HG03571 (cell line): Measurements from ENCODE around the gene MRPL58.
"Not testable (repeated sequence)": the region's sequence is repeated elsewhere in the genome, so short reads cannot be mapped to it uniquely, and the experiment has no call there.

Experiments used
- ATAC-seq: cut with Tn5 transposase; IDR thresholded peaks from one replicate; pipeline ENCODE4 v1.9.1; 2021; ENCODE audit not compliant: unreplicated experiment

Gene MRPL58

DNA sequence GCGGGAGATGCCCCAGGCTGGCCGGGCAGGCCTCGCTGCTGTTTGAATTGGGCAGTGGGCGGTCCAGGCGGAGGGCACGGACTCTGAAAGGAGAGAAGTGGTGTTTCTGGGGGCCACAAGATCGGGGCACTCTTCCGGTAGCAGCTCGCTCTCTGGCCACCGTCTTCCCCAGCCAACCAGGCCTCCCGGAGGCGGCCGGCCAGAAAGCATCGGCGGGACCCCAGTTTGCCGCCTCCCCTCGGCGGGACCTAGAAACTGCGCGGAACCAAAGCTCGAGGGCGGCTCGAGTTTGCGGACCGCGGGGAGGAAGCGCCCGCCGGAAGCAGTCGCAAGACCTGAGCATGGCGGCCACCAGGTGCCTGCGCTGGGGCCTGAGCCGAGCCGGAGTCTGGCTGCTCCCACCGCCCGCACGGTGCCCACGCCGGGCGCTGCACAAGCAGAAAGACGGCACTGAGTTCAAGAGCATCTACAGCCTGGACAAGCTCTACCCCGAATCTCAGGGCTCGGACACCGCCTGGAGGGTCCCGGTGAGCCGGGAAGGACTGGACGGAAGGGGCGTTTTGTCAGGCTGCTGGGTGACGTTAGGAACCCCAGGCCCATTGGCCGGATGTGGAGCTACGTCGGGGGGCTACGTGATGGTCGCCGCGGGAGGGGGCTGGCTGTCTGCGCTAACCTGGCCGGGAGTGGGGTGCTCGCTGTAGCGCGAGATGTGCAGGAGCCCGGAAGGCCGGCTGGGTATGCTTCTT, at the start of gene MRPL58:
MRPL58 (plus strand) TSS at position 325 of the 746 bp plus-strand sequence; CDS start at position 342, 17 bp downstream.
- peak; percentile 91 for ATAC-seq

DNA sequence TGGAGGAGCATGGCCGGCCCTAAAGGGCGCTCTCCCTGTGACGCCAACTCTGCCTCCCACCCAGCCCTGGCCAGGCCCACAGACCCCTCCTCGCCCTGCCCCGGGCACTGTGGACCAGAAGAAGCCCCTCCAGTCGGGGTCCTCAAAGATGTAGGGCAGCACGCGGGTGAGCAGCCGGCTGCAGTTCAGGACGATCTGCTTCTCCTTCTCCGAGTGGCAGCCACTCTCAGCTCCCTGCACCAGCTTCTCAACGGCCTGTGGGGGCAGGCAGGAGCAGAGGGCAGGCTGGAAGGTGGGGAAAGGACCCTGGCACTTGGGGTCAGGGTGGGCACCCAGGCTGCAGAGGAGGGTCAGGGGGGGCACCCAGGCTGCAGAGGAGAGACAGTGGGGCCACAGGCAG, 48.8 kb upstream of the MRPL58 start:
- no peak for ATAC-seq

DNA sequence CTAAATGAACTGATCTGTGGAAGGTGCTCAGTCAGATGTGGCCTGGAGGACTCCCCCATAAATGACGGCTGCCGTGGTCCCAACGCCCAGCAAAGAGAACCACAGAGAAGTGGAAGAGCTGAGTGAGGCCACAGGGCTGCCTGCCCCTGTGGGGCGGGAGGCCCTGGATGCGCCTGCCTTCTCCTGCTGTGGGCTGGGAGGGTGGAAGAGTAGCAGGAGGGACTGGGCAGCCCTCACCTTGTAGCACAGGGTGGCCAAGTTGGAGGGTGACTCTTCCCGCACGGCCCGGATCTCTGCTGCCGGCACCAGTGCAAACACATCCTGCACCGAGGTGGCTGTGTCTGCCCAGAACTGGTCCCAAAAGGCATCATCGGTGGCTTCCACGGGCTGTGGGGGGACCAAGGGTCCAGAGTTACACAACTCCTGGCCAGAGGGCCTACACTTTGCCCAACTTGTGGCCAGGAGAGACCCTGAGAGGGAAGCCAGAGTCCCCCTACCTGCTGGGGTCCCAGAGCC, 48.2 kb upstream of the MRPL58 start:
- ATAC-seq: no peak

DNA sequence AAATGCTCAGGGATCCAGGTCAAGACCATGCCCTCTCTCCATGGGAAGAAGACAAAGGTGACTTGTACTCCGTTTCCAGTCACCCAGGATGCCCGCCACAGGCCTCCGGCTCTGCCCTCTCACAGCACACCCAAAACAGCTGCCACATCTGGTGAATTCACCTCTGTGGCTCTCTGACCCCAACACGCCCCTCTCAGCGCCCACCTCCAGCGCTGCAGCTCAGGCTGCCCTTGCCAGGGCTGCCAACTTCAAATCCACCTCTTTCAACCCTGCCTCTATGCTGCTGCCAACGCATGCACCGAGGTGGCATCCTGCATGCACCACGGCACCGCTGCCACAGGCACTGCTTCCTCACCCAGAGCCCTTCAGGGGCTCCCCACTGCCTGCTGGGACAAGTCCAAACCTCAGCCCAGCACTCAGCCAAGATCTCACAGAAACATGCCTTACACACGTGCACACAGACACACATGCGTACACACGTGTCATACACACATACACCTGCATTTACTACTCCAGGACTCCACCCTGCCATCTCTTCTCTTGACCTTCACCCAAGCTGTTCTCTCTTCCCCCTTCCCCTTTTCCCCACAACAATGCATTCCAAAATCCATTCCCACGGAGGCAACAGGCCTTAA, 47.4 kb upstream of the MRPL58 start:
- no peak for ATAC-seq

DNA sequence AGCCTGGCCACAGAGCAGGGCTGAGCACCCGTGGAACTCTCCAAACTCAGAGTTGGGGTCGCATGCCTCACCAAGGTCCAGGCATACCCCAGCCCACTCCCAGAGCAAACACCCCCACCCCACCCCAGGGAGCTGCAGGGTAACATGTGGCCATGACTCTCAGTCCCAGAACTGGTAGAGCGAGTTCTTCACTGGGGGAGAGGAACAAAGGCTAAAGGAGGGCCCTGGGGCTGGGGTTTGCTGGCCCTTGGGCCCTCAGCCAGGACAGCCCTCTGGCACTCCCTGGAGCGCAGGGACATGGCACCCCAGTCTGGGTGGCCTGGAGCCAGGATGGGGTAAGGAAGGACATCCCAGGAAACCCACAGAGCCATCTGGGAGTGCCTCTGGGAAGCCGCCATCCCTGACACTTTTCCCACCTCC, 44.1 kb upstream of the MRPL58 start:
- no peak for ATAC-seq

DNA sequence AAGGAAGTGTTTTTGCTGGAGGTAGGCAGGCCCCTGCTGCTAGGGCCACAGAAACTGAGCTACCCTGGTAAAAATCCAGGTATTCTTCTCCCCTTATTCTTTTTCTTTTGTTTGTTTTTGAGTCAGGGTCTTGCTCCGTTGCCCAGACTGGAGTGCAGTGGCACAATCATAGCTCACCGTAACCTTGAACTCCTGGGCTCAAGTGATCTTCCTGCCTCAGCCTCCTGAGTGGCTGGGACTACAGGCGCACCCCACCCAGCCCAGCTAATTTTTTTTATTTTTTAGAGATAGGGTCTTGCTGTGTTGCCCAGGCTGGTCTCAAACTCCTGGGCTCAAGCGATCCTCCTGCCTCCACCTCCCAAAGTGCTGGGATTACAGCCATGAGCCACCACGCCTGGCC, 43.0 kb upstream of the MRPL58 start:
- not testable (repeated sequence) for ATAC-seq

DNA sequence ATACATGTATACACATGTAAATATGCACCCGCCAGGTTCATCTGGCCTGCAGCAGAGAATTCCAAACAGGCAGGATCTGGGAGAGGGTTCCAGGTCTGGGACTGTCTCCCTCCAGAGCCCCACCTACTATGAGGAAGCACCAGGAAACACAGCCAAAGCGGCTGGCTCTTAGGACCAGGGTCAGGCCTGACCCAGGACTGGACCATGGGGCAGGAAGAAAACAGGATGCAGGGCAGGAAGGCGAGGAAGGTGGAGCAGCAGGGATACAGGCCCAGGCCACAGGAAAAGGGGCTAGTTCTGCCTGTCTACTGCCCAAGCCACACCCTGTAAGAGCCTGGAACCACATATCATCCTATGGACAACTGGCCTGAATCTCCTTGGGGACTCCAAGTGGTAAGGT, 42.1 kb upstream of the MRPL58 start:
- ATAC-seq: no peak

DNA sequence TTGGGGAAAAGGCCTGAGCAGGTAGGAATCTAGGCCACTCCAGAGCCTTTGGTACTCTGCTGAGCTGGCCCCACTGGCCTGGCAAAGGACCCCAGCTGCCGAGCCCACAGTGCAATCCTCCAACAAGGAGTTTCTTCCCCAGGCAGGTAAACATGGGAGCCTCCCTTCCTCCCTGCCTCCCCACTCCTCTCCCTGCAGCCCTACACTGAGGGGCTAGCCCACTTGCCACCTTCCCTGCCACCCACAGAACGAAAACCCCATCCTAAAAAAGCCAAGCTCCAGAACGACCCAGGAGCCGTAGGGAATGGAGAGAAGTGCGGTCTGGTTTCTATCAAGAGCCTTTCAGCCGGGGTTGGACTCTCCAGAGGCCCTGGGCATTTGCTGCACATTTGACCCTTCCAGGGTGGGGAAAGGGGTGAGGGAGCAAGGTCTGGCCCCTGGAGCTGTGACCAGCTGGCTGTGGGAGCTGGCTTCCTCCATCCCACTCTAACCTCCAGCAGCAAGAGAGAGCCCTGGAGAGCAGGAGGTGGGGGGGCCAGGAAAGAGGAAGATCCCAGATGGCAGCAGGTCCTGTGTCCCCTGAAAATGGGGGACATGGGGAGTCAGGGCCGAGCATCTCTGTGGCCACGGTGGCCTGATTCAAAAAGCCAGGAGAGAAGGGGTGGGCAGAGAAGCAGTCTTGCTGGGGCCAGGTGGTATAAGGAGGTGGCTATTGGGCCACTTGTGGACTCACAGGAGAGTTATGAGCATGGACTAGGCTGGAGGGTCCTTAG, 41.2 kb upstream of the MRPL58 start:
- no peak for ATAC-seq

DNA sequence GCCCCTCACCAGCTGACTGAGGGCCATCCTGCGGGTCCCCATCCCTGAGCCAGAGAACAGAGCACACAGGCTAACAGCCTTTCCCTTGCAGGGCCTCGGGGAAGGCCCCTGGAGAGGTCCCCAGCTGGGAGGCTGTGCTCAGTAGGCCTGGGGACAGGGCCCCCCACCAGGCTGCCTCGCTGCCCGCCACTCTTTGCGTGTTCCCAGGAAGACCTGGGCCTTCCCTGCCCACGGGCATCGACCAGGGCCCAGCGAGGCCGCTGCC, 40.7 kb upstream of the MRPL58 start:
- ATAC-seq: no peak

DNA sequence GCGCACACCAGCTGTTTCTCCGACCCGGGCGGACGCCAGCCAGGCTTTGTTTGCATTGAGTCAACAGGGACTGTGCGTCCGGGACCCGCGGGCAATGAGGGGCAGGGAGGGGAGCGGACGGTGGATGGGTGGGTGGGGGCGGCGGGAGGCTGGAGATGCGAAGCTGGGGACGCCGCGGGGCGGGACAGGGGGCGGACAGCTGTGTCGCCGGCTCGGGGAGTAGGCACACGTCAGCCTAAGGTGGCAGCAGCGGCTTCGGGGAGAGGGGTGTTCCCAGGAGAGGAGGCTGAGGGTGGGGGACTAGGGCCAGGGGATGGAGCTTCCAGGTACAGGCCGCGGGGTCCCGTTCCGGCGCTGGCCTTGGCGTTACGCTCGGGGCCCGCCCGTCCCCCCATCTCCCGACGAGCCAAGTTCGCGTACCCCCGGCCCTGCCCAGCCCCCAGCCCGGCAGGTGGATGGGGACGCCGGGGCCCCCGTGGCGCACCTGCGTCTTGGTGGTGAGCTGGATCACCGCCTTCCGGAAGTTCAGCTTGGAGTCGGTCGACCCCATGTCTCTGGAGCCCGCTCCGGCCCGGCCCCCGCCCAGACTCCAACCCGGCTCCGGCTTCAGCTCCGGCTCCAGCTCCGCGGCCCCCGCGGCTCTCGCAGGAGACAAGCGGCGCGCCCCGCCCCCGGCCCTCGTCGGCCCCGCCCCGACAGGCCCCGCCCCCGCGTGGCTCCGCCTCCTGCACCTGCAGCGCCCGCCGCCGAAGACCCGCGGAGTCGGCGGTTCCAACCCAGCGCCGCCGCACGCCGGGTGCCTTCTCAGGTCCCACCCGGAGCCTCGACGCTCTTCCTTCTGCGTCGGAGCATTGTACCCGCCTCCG, 40.1 kb upstream of the MRPL58 start, which contains the start of gene HID1:
HID1 (minus strand) TSS at position 653 of the 866 bp plus-strand sequence; CDS start at position 550, 103 bp downstream.
- ATAC-seq: no peak

DNA sequence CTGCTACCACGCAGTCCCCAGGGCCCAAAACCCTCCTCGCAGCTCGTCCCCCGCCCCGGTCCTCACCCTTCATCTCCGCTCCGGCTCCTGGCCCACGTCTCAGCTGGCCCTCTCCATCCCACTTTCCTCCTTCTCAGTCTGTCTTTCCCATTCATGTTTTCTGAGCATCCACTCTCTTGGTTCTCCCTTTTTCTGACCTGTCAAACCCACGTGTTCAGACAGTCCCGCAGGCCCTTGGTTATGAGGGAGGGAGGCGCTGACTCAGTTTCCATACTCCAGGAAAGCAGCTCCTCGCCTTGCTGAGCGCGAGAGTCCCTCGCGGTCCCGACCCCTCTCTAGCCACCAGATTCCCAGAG, 39.5 kb upstream of the MRPL58 start:
- ATAC-seq: no peak

DNA sequence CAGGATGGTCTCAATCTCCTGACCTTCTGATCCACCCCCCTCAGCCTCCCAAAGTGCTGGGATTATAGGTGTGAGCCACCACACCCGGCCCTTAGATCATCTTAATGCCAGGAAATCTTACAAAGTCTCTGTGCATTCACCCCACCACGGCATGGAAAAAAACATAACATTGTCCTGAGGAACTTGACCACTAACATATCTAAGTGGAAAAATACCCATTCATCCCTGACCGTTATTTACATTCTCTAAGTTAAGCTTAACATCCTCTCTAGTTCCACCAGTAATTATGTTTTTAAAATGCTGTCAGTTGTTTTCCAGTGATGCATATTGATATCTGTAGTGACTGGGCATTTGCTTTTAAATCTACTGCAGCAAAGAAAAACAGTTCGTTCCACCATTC, 36.5 kb upstream of the MRPL58 start:
- ATAC-seq: no peak

DNA sequence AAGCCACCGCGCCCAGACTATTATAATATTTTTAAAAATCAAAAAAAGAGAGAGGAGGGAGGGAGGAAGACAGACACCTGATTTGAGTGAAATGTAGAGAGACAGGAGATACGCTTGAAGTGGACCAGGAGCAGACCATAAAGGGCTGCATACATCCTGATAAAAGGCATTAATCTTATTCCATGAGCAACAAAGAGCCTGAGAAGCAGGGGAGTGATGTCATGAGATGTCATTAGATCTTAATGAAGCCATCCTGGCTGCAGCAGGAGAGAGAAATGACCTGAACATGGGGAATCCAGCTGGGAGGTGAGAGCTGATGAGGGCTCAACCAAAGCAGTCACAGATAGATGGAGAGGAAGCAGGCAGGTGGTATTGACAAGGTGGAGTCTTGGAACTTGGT, 34.7 kb upstream of the MRPL58 start:
- ATAC-seq: no peak

DNA sequence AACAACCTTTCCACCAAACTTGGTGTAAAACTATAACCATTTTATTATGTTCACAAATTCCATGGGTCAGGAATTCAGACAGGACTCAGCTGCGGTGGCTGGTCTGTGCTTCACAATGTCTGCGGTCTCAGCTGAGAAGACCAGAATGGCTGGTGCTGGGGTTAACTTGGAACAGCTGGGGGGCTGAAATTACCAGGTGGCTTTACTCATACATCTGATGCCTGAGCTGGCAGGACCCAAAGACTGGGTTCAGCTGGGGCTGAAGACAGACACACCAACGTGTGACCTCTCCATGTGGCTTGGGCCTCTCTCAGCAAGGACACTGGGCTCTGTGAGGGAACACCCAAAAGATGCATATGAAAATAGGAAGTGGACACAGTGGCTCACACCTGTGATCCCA, 34.2 kb upstream of the MRPL58 start:
- ATAC-seq: no peak

DNA sequence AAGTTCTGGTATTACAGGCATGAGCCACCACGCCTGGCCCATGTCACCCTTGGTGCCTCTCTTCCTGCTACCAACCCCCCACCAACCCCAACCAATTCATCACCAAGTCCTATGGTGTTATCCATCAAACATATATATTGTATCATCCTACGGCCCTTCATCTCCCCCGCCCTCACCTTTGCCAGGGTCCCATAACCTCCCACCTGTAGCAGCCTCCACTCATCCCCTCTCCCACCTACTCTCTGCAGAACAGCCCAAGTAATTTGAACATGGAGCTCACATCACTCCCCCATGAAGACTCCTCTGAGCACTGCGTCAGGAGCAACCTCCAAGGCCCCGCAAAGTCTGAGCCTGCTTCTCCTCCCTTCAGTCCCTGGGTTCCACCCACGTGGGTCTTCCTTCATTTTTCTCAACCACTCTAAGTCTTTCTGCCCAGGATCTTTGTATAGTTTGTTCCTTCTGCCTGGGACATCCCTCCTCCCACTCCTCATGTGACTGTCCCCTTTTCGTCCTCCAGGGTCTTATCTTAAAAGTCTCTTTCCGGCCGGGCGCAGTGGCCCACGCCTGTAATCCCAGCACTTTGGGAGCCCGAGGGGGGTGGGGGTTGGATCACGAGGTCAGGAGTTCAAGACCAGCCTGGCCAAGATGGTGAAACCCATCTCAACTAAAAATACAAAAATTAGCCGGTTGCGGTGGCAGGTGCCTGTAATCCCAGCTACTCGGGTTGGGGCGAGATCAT, 32.9 kb upstream of the MRPL58 start:
- ATAC-seq: no peak

DNA sequence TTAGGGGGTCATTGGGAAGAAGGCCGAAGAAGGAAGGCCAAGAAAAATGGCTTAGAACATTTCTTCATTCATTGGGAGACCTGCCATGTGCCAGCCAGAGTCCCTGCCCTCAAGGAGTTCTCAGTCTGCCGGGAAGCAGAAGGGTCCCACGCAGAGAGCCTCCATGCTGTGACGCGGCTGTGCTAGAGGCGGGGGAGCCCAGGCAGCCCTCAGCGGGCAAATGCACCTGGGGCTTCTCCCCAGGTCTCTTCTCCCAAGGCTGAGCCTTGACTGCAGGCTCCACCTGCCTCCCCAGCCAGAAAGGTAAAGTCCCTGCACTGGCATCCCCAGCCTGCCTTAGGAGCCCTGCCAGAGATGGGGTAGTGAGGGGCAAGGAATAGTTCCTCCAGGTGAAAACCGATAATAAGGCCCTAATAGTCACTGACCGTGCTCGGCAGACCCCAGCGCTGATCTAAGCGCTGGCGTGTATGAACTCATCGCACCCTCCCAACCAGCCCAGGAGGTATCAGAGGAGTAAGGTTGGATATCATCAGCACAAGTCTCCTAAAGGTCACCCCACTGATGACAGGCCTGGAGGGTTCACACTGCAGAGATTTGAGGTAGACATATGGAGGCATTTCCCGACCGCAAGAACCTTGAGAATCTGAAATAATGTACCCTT, 31.0 kb upstream of the MRPL58 start:
- no peak for ATAC-seq

DNA sequence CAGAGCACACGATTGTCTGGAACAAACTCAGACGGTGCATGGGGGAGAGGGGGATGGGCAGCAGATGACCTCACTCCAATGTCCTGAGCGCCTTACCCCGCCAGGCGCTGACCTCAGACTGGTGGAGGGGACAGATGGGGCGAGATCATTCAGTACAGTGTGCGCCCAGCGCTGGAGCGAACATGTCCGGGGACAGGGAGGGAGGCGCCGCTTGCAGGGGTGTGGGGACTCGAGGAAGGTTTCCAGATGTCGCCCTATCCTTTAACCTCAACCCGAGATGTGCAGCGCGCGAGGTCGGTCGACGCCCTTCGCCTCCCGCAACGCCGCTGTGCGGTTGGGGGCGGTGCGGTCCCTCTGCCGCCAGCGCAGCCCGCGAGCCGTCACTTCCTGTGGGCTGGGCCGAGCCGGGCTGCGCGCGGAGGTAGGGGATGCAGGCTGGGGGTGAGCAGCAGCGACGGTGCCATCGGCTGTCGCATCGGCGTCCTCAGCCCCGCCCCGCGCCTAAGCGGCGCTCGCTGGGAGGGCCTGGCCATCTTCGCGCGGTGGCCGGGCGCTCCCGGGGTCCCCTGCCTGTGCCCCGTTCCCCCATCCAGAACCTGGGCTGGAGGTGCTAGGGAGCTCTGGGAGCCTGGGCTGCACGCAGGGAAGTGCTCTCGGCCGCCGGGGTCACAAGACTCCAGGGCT, 30.3 kb upstream of the MRPL58 start:
- no peak for ATAC-seq

DNA sequence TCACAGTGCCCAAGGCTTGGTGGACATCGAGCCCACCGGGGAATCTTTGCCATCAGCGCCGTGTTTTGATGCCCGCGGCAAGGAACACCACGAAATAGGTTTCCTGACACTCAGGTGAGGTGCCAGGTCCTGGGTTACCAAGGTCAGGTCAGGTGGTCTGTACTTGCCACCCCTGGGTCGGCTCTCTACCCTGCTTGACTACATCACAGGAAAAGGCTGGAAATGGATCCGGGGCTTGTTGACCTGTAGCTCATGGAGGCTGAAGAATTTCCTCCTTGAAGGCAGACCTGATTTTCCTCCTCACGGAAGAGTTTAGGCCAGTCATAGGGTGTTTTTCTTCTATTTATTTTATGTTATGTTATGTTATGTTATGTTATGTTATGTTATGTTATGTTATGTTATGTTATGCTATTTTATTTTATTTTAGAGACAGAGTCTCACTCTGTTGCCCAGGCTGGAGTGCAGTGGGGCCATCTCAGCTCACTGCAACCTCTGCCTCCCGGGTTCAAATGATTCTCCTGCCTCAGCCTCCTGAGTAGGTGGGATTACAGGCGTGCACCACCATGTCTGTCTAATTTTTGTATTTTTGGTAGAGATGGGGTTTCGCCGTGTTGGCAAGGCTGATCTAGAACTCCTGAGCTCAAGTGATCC, 29.7 kb upstream of the MRPL58 start:
- not testable (repeated sequence) for ATAC-seq

DNA sequence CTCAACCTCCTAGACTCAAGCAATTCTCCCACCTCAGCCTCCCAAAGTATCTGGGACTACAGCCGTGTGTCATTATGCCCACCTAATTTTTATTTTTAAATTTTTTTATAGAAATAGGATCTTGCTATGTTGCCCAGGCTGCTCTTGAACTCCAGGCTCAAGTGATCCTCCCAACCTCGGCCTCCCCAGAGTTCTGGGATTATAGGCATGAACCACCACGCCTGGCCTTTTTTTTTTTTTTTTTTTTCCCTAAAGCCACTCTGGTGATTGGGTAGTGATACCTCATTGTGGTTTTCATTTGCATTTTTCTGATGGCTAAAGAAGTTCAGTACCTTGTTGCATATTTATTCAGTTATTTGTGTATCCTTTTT, 26.3 kb upstream of the MRPL58 start:
- no peak for ATAC-seq
